ENCODE results near the gene KPNA3.

KPNA3 gene

DNA sequence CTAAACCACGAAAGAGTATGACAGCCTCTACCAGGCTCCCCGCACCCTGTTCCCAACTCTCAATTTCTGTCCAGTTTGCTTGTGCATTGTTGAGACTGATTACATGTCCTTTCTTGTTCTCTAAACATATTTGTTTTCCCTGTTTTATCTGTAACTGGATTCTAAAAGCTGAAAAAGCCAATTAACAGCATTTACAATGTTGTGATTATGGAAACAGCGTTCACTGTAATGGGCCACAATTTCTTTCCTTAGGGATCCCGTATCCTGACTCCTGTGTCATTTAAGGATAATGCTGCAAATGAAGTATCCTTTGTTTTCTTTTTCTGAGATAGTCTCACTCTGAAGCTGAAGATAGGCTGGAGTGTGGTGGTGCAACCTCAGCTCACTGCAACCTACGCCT lies 121.7 kb downstream of the KPNA3 start:
- no peak for FAIRE-seq

DNA sequence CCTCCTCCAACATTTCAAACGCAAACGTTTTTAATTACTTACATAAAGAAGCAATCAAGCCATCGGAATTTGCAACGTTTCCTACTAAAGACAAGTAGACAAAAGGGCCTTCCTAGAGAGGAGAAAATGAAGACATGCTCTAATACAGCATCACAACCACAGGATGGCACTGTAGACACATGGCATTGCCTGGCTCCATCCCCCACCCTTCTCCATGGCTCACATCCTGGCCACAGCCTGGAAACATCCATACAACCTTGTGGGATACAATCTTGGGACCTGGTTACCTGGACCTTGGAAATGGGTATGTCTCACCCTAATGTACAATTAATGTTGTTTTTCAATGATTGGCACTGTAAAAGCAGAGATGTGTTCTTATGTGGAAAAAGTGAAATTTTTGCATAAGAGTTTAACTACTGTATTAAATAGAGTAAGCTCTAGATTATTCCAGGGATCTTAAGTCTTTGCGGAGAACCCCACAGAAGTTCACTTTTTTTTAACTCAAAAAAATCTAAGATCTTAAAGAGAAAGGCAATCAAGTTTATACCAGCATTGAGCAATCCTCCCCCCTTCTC lies 122.7 kb downstream of the KPNA3 start:
- FAIRE-seq: peak; percentile 62

DNA sequence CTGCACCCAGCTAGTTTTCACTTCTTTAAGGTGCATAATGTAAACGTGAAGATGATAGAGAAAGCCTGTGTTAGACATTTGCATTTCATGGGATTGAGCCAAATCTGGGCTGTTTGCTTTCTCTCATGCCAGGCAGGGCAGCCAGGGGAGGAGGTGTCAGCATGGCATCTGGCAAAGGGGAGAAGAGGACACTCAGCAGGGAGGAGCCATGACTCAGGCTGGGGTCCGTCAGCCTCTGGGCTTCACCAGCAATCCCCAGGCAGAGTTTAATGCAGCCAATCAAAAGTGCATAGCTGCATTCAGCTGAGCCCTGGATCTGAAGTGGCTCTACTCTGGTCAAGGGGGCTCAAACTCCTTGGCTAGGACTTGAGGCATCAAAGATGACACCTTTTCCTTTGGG lies 124.7 kb downstream of the KPNA3 start:
- FAIRE-seq: no peak

DNA sequence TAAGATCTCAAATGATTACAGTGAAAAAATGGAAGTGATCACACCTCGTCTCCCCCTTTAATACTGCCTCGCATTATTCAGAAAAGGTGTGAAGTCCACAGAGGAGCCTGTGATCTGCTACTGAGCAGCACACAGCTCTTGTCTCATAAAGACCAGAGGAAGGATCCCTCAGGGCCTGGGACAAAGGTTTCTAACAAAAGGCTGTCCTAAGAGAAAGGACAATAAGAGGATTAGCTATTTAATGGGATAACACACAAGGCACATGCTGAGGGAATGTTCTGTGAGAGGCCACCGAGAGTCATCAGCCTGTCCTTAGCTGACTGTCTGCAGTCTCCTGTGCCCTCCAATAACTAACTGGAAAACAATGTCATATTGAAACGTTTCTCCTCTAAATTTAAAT lies 127.9 kb downstream of the KPNA3 start:
- FAIRE-seq: no peak

DNA sequence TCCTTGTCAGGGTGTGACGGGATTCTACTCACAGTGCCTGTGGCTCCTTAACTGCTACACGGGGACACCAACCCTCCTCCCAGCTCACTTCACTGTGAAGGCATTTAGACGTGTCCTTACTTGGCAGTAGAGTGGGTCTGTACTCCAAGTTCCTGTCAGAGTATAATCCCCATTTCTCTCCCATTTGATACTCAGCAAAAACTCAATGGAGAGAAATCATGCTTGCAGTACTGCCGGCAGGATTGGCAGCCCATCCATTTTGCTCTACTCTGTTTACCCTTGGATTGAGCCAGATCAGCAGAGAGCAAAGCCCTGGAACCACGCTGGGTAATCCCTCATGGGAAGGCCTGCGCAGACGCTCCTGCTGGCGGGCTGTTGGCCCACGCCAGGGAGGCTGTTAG lies 135.2 kb downstream of the KPNA3 start:
- FAIRE-seq: no peak

DNA sequence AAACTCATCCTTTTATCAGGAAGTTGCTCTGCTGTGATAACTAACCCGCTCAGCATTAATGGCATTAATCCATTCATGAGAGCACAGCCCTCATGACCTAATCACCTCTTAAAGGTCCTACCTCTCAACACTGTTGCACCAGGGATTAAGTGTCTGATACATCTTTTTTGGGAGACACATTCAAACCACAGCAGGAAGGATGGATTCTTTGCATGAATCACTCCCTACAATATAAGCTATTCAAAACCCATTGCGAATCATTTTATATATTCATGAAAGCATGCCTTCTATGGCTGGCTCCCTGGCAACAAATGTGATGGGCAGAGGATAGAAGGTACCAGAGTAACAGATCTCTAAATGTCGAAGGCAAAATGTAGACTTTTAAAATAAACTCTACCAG lies 136.6 kb downstream of the KPNA3 start:
- FAIRE-seq: no peak

DNA sequence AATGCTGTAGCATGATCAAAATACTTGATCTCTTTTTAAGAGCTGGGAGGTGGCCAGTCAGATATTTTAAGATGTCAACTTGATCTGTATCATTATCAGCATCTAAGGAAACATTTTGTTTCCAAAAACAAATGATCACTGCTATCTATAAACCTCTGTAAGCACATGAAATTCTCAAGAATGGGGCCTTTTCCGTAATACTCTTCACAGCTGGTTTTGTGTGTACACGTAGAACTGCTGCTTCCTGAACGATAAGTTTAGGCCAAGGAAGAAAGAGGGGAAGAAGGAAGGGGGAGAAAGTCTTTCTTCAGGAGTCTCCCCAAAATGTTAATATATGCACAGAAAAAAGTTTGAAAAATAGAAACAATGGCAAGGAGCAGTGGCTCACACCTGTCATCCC lies 138.5 kb downstream of the KPNA3 start:
- no peak for FAIRE-seq

DNA sequence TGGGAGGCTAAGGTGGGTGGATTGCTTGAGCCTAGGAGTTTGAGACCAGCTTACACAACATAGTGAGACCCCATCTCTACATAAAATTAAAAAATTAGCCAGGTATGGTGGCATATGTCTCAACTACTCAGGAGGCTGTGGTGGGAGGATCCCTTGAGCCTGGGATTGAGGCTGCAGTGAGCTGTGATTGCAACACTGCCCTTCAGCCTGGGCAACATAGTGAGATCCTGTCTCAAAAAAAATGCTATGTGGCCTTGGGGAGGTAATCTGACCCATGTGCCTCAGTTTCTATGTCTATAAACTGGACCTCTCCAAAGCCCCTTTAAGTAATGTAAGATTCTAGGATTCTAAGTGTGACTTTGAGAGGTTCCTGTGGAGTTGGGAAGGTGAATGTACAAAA lies 139.0 kb downstream of the KPNA3 start:
- no peak for FAIRE-seq

DNA sequence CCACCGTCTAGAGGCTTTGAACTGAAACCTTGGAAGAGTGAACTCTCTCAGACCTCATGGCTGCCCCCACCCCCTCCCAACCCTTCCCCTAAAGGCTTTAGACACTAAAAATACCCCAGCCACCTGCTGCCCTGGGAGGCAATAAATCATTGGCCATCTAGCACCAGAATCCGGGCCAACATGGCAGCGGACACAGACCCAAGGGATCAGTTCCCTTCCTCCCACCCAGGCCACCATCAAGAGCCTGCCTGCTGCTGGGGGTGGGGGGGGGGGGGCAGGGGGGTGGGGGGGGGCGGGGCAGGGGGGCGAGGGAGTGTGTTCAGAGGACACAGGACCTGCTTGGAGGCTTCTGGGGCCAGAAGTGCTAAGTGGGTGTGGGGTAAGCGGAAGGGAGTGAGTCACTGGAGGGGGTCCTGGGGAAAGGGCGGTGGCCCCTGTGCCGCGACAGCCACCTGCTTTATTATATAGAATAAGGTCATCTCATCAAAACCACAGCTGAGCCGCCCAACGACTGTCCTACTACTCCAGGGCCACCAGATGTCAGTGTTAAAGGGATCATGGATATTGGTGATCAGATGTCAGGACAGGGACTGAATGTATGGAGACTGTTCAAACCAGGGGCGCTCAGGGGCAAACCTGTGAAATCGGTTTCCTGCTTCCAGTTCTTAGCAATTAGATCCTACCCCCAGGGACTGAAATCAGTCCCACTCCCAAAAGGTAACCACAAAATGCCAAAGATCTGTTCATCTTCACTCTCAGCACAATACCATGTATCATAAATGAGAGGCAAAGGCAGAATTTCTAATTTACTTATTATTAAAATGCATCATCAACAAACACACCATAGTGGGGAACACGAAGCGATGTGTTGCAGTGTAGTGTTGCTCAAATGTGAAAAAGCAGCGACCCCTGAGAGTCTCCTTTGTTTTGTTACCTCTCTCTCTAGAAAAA lies 139.9 kb downstream of the KPNA3 start:
- FAIRE-seq: no peak

DNA sequence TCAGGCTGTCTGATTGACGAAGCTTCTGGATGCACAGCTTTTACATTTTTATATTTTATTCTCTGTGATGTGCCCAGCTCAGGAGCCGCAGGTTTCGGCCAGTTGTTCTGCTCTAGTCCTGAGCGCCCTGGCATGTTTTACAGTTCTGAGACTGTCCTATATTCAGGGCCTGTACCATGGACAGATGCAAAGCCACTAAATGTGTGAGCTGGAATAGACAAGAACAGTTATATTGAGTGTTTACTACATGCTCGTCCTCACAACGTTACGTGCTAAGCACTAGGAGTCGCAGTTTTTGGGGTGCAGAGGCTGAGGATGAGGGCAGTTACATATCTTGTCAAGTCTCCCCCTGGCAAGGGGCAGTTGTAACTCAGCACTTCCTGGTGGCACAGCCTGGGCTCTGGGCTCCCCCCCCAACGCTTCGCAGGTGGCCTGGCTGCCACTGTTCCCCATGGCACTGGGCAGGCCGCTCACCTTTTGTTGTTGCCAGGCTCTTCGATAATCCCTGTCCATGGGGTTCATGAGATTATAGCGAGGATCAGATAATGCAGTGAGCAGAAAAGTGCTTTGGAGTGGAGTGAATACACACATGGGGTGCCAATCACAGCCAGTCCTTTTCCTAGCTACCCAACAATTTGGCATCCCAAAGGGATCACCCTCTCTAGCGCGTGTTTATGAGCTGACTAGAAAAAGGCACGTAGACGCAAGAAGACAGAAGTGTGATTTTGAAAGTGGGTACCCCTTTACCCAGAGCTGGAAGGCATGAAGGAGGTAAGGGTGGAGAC lies 140.7 kb downstream of the KPNA3 start:
- no peak for FAIRE-seq

DNA sequence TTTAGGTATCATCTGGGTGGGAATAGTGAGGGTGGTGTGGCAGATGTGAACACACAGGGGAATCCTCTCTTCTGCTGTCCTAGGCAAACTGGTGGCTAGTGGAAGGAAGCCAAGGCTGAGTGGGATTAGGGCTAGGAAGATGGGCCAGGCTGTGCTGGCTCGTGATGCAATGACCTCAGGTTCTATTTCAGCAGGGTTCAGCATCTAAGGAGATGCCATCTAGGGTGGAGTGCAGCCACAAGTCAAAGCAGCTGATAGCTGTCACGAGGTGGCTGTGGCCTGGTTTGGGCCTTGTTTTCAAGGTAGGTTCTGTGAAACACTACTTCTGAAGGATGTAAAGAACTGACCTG lies 142.5 kb downstream of the KPNA3 start:
- FAIRE-seq: no peak

Data from endometrium (tissue), 2 donors.